PFSK-1 (cell line): Measurements from ENCODE around the gene CNOT4.

Experiments
- POLR2AphosphoS5 ChIP-seq: IDR thresholded peaks from 2 replicates; pipeline ENCODE4 v1.6.1; 2012; ENCODE audit warnings: low read depth, mild to moderate bottlenecking, control low read depth, low read length, moderate library complexity
- SIN3A ChIP-seq: IDR thresholded peaks from 2 replicates; pipeline ENCODE4 v1.6.1; 2012; ENCODE audit warnings: mild to moderate bottlenecking, low read length, moderate library complexity, borderline replicate concordance; ENCODE audit not compliant: insufficient read depth
- TF ChIP-seq, protein P1 (sequence below), 2 experiments: IDR thresholded peaks; 2 replicates each; pipeline versions ENCODE4 v1.6.1 to v1.8.0; 2011 to 2012; ENCODE audit warnings: low read depth in 2 of 2, low read length in 2 of 2, control low read depth in 1 of 2, inconsistent platforms in 1 of 2, mild to moderate bottlenecking in 1 of 2, moderate library complexity in 1 of 2; ENCODE audit not compliant: insufficient read depth in 1 of 2

DNA sequence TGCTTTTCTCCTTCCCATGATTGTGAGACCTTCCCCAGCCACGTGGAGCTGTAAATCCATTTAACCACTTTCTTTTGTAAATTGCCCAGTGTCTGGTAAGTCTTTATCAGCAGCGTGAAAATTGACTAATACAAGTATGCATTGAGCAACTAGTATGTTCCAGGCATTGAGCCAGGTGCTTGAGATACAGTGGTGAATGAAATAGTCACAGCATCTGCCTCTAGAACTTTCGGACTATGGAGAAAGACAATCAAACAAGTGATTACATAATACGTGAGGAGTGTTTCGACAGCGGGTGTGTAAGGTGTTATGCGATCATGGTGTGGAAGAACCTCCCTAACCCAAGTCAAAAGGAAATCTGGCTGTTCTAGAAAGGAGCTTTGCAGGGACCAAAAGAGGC is 26.2 kb upstream of the CNOT4 start:
- no peak for TF ChIP-seq POLR2AphosphoS5
- TF ChIP-seq, protein P1, sequence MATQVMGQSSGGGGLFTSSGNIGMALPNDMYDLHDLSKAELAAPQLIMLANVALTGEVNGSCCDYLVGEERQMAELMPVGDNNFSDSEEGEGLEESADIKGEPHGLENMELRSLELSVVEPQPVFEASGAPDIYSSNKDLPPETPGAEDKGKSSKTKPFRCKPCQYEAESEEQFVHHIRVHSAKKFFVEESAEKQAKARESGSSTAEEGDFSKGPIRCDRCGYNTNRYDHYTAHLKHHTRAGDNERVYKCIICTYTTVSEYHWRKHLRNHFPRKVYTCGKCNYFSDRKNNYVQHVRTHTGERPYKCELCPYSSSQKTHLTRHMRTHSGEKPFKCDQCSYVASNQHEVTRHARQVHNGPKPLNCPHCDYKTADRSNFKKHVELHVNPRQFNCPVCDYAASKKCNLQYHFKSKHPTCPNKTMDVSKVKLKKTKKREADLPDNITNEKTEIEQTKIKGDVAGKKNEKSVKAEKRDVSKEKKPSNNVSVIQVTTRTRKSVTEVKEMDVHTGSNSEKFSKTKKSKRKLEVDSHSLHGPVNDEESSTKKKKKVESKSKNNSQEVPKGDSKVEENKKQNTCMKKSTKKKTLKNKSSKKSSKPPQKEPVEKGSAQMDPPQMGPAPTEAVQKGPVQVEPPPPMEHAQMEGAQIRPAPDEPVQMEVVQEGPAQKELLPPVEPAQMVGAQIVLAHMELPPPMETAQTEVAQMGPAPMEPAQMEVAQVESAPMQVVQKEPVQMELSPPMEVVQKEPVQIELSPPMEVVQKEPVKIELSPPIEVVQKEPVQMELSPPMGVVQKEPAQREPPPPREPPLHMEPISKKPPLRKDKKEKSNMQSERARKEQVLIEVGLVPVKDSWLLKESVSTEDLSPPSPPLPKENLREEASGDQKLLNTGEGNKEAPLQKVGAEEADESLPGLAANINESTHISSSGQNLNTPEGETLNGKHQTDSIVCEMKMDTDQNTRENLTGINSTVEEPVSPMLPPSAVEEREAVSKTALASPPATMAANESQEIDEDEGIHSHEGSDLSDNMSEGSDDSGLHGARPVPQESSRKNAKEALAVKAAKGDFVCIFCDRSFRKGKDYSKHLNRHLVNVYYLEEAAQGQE (IDR thresholded peaks at IDR 0.05; ENCODE audit: insufficient read depth in 1 of 2, low read depth in 2 of 2, low read length in 2 of 2), result no peak
- no peak for TF ChIP-seq SIN3A
